D721Med (cell line): ENCODE measurements around the gene LRRC8B.
"Not testable (repeated sequence)": the region's sequence is repeated elsewhere in the genome, so short reads cannot be mapped to it uniquely, and the experiment has no call there.

Source experiments
- DNase-seq: peaks from one replicate; pipeline ENCODE4 v3.0.0; 2011; ENCODE audit warnings: low spot score; ENCODE audit not compliant: insufficient read length
- FAIRE-seq: peaks from 2 replicates; lab custom pipeline; 2011; peaks lifted over from hg19 to GRCh38; lab: Jason Lieb, UNC
- TF ChIP-seq, protein P1 (sequence below): IDR thresholded peaks from 2 replicates; pipeline ENCODE4 v1.5.1; 2012; ENCODE audit warnings: mild to moderate bottlenecking, control low read depth; ENCODE audit not compliant: insufficient read depth; ENCODE audit errors: missing control alignments

The LRRC8B gene

GRCh38 chr1:89620664-89621063 is 96.0 kb downstream of the LRRC8B start:
- FAIRE-seq (no peak), DNase-seq (no peak)
- TF ChIP-seq, protein P1, sequence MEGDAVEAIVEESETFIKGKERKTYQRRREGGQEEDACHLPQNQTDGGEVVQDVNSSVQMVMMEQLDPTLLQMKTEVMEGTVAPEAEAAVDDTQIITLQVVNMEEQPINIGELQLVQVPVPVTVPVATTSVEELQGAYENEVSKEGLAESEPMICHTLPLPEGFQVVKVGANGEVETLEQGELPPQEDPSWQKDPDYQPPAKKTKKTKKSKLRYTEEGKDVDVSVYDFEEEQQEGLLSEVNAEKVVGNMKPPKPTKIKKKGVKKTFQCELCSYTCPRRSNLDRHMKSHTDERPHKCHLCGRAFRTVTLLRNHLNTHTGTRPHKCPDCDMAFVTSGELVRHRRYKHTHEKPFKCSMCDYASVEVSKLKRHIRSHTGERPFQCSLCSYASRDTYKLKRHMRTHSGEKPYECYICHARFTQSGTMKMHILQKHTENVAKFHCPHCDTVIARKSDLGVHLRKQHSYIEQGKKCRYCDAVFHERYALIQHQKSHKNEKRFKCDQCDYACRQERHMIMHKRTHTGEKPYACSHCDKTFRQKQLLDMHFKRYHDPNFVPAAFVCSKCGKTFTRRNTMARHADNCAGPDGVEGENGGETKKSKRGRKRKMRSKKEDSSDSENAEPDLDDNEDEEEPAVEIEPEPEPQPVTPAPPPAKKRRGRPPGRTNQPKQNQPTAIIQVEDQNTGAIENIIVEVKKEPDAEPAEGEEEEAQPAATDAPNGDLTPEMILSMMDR, result no peak

DNA sequence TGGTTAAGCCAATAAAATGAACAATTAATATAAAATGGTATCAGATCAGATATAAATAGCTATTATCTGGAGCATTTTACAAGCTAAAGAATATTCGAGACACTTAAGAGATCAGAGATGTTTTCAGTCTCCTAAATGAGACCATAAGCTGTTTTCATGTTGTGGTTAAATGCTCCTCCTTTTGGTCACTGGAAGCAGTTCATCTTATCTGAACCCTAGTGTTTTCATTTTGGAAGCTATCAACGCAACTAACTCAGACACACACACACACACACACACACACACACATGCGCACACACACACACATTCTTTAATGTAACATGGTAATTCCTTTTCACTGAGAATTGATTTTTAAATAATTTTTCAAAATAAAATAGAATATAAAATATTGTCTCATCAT is 98.3 kb downstream of the LRRC8B start:
- FAIRE-seq (no peak), DNase-seq (no peak)
- TF ChIP-seq, protein P1, result no peak

DNA sequence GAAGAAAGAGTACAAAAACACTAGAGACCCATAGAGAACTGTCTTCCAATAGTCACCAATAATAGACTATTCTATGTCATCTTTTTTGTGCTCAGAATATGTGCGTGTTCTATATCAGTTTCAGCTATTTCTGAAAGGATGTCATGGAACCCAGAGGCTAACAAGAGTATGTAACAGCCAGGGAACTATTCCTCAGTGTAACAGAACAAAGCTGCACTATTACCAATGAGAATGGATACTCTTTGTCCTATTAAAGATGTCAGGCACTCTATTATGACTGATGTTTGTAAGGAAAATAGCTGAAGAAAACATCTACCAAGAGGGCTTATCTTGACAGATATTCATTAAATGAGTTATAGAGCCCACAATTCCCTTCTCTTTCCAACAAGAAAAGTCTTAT is 99.7 kb downstream of the LRRC8B start:
- DNase-seq (no peak), FAIRE-seq (no peak)
- TF ChIP-seq, protein P1, result no peak

DNA sequence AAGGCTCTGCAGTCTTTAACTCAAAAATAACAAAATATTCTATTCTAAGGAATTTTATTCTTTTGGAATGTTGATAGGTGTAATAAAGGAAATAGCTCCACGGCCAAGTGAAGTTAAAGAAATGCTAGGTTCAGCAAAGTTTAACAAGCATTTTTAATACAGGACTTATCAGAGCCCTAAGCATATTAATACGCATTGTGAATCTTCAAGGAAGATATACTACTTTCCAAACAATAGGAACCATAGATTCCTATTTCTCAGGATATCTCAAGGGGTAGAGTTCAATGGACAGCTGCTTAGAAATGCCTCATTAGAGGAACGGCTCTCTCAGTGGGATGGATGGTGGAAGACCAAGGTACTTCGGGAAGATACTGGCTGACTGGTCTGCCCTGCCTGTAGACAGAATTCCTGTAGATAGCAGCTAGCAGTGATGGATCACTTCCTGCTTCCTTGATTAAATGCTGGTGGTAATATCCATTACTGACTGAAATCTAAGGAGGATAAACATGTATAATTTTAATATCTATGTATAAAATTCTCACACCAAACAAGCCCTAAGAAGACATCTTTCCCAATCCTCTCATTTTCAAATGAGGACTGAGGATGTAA is 100.2 kb downstream of the LRRC8B start:
- no peak for DNase-seq
- TF ChIP-seq, protein P1, result no peak
- FAIRE-seq, result no peak

DNA sequence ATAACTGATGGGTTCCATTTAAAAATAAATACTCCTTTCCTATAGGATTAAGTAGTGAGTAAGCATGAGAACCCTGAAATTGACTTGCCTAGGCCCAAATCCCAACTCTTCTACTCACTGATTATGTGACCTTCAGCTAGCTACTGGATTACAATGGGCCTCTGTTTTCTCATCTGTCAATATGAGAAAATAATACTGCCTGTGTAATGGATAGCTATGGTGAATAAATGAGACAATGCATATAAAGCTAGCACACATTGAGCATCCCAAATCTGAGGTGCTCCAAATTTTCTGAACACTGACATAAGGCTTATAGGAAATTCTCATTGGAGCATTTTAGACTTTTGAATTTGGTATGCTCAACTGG is 103.0 kb downstream of the LRRC8B start:
- TF ChIP-seq, protein P1, result no peak
- DNase-seq (no peak), FAIRE-seq (no peak)

- FAIRE-seq (no peak), DNase-seq (no peak)
- TF ChIP-seq, protein P1, result no peak
Observed at GRCh38 chr1:89629146-89629545, 104.5 kb downstream of the LRRC8B start.

GRCh38 chr1:89629600-89629999 is 105.0 kb downstream of the LRRC8B start:
- not testable (repeated sequence) for DNase-seq, FAIRE-seq

- TF ChIP-seq, protein P1, result no peak
- FAIRE-seq, result no peak
- no peak for DNase-seq
Observed at GRCh38 chr1:89630048-89630447, 105.4 kb downstream of the LRRC8B start.
